ENCODE data around the gene ZC3H12A.
"Not testable (repeated sequence)": the region's sequence is repeated elsewhere in the genome, so short reads cannot be mapped to it uniquely, and the experiment has no call there.

Gene ZC3H12A

DNA sequence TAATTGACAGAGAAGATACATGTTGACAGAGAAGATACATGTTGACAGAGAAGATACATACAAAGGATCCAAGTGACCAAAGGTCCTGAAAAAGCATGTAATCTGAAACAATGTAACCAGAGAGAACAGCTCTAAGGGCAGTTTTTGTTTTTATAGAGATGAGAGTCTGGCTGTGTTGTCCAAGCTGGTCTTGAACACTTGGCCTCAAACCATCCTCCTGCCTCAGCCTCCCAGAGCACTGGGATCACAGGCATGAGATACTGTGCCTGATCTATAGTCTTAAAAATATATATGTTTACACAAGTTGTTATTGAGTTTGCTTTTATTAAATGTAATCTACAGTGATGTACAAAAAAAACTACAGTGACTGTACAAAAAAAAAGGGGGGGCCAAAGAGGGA is 27.7 kb downstream of the ZC3H12A start:
- no peak for DNase-seq (ENCODE audit: low spot score)

- not testable (repeated sequence) for DNase-seq (ENCODE audit: low spot score)
These were observed 28.4 kb downstream of the ZC3H12A start for GRCh38 chr1:37502791-37503190.

DNA sequence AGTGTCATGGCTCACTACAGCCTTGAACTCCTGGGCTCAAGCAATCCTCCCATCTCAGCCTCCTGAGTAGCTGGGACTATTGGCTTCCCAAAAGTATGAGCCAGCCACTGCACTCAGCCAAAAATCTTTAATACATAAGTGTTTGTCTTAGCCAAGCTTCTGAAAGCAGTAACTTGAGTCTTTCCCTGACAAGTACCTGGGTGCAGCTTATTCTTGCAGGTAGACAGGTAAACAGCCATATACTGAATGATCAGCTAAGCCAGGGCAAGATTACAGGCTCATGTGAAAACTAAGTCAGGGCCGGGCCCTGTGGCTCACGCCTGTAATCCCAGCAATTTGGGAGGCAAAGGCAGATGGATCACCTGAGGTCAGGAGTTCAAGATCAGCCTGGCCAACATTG is 32.4 kb downstream of the ZC3H12A start:
- no peak for DNase-seq (ENCODE audit: low spot score)

- DNase-seq (ENCODE audit: low spot score), result peak; percentile 50
These were observed 34.8 kb downstream of the ZC3H12A start for GRCh38 chr1:37509181-37509580.

GRCh38 chr1:37513795-37514349 is 39.5 kb downstream of the ZC3H12A start:
- peak; percentile 12 for DNase-seq (ENCODE audit: low spot score)

- peak; percentile 97 for DNase-seq (ENCODE audit: low spot score)
These were observed 40.2 kb downstream of the ZC3H12A start, which contains the start of gene MEAF6 for GRCh38 chr1:37514350-37515184. Gene MEAF6 (minus strand): TSS chr1:37514766. CDS start chr1:37514746, 20 bp downstream.

GRCh38 chr1:37515185-37516034 is 41.0 kb downstream of the ZC3H12A start:
- DNase-seq (ENCODE audit: low spot score), result no peak

- no peak for DNase-seq (ENCODE audit: low spot score)
These were observed 43.2 kb downstream of the ZC3H12A start for GRCh38 chr1:37517569-37517968.

DNA sequence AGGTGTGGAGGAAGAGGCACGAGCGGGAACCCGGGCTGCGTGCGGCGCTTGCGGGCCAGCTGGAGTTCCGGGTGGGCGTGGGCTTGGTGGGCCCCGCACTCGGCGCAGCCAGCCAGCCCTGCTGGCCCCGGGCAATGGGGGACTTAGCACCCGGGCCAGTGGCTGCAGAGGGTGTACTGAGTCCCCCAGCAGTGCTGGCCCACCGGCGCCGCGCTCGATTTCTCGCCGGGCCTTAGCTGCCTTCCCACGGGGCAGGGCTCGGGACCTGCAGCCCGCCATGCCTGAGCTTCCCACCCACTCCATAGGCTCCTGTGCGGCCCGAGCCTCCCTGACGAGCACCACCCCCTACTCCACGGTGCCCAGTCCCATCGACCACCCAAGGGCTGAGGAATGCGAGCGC is 43.9 kb downstream of the ZC3H12A start:
- not testable (repeated sequence) for DNase-seq (ENCODE audit: low spot score)

DNA sequence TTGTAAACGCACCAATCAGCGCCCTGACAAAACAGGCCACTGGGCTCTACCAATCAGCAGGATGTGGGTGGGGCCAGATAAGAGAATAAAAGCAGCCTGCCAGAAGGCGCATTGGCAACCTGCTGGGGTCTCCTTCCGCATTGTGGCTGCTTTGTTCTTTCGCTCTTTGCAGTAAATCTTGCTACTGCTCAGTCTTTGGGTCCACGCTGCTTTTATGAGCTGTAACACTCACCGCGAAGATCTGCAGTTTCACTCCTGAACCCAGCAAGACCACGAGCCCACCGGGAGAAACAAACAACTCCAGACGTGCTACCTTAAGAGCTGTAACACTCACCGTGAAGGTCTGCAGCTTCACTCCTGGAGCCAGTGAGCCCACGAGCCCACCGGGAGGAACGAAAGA is 44.5 kb downstream of the ZC3H12A start:
- DNase-seq (ENCODE audit: low spot score), result not testable (repeated sequence)

DNA sequence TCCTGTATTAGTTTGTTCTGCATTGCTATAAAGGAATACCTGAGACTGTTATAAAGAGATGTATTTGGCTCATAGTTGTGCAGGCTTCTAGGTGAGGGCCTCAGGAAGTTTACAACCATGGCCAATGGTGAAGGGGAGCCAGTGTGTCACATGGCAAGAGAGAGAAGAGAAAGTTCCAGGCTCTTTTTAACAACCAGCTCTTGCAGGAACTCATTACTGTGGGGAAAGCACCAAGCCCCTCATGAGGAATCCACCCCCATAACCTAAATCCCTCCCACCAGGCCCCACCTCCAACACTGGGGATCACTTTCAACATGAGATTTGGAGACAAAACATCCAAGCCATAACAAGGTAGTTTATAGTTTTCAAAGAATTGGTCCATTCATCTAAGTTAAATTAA is 45.2 kb downstream of the ZC3H12A start:
- DNase-seq (ENCODE audit: low spot score), result no peak

GRCh38 chr1:37529888-37530287 is 55.5 kb downstream of the ZC3H12A start:
- DNase-seq (ENCODE audit: low spot score), result not testable (repeated sequence)

GRCh38 chr1:37532418-37533156 is 58.2 kb downstream of the ZC3H12A start:
- not testable (repeated sequence) for DNase-seq (ENCODE audit: low spot score)

GRCh38 chr1:37533317-37534093 is 59.1 kb downstream of the ZC3H12A start:
- DNase-seq (ENCODE audit: low spot score), result no peak
